Sigmoid colon (tissue), 3 donors: ENCODE results near the gene KCNK3.

Experiments
- POLR2A ChIP-seq, 2 donors: fragments of 450-650 bp; IDR thresholded peaks; one replicate each; pipeline ENCODE4 v1.6.1; 2016; ENCODE audit warnings: antibody characterized with exemption in 2 of 2, mild to moderate bottlenecking in 2 of 2, moderate library complexity in 2 of 2
- TF ChIP-seq, protein P1 (sequence below), 4 experiments: fragments of 450-650 bp in 3 of 4; fragments of 200-600 bp in 1 of 4; IDR thresholded peaks; one replicate each; pipeline ENCODE4 v1.5.1; 2016 to 2019; ENCODE audit warnings: antibody characterized with exemption in 4 of 4, mild to moderate bottlenecking in 3 of 4, moderate library complexity in 2 of 4

DNA sequence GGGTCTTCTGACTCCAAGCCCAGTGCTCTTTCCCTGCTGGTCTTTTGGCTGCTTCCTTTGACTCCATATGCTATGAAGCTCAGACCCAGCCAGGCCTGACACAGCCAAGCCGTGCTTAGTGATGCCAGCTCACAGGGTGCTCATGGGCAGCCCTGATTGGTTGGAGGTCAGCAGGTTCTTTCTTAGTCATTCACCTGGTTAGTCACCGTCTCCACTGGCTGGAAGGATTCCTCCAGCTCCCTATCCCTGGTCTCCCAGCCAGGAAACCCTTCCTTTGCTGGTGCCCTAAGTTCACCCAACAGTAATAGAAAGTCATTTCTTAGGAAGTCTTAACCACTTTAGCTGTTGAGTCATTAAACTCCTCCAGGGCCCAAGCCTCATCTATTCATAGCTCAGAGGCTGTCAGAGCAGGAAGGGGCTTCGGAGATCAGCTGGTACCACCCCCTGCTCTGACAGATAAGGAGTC lies 3.9 kb downstream of the KCNK3 start:
- TF ChIP-seq, protein P1, sequence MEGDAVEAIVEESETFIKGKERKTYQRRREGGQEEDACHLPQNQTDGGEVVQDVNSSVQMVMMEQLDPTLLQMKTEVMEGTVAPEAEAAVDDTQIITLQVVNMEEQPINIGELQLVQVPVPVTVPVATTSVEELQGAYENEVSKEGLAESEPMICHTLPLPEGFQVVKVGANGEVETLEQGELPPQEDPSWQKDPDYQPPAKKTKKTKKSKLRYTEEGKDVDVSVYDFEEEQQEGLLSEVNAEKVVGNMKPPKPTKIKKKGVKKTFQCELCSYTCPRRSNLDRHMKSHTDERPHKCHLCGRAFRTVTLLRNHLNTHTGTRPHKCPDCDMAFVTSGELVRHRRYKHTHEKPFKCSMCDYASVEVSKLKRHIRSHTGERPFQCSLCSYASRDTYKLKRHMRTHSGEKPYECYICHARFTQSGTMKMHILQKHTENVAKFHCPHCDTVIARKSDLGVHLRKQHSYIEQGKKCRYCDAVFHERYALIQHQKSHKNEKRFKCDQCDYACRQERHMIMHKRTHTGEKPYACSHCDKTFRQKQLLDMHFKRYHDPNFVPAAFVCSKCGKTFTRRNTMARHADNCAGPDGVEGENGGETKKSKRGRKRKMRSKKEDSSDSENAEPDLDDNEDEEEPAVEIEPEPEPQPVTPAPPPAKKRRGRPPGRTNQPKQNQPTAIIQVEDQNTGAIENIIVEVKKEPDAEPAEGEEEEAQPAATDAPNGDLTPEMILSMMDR (IDR thresholded peaks at IDR 0.05), result no peak
- TF ChIP-seq POLR2A (IDR thresholded peaks at IDR 0.05), result no peak
